Activated CD8-positive, alpha-beta memory T cell treated with anti-CD3 and anti-CD28 coated beads, Interleukin-2, amount 50 U/mL, for 4 hours (primary cell): Measurements from ENCODE around the gene SCGB1C2.

Source experiments
- DNase-seq: peaks from one replicate; pipeline ENCODE4 v3.0.0-alpha.2; 2020

SCGB1C2 gene

DNA sequence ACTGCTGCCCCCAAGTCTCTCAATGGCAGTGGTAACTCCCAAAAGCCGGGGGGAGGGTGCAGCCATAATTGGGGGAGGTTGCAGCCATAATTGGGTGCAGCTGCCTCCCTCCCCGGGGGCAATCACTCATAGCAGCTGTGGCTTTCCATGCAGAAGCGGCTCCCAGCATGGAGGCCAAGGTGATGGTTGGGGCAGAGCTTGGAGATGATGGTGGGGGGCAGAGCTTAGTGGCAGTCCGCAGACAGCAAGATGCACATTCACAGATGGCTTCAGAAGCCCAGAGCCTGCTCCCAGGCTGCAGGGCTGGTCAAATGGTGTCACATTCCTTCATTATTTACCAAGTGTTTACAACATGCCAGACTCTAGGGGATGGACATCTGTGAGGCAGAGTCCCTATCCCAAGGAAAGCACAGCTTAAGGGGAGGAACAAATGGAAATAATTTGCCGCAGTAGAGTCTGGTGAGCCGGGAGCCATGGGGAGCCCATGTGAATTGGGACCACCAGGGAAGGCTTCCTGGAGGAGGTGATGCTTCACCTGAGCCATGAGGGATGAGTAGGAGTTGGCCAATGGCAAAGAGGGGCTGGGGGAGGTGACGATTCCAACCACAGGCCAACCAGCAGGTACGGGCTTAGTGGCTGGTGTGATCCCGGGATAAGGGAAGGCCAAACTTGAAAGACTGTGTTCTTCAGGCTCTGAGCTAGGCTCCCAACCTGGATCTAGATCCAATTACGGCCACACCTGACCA, 36.0 kb downstream of the SCGB1C2 start:
- no peak for DNase-seq

DNA sequence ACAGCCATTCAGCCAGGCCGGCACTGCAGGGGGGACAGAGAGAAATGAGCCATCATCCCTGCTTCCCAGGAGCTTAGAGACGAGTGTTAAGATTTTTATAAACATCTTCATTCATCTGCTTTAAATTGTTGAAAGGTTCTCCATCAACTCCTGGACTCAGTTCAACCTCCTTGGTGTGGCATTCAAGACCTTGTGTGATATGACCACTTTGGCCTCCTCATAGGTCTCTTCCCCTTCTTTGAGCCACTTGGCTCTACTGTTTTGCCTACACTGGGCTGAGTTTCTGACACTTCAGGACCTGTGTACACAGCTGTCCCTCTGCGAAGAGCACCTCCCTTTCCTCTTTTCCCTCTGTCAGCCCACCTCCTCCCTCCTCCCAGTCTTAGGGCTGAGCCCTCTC, 39.8 kb downstream of the SCGB1C2 start:
- DNase-seq = no peak

DNA sequence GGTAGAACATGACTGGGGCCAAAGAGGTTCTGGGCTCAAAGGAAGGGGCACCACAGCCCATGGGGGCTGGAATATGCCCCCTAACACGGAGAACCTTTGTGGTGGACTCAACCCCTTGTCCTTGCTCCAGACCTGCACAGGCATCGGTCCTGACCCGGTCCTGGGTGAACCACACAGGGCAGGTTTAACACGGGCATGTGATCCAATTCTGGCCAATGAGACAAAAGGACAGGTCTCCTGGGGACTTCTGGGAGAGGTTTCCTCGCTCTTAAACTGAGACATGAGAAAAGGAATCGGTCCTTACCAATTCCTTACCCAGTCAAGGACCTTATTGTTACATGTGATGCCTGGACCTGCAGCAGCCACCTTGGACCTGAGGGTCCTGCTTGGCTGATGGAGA, 40.4 kb downstream of the SCGB1C2 start:
- no peak for DNase-seq

DNA sequence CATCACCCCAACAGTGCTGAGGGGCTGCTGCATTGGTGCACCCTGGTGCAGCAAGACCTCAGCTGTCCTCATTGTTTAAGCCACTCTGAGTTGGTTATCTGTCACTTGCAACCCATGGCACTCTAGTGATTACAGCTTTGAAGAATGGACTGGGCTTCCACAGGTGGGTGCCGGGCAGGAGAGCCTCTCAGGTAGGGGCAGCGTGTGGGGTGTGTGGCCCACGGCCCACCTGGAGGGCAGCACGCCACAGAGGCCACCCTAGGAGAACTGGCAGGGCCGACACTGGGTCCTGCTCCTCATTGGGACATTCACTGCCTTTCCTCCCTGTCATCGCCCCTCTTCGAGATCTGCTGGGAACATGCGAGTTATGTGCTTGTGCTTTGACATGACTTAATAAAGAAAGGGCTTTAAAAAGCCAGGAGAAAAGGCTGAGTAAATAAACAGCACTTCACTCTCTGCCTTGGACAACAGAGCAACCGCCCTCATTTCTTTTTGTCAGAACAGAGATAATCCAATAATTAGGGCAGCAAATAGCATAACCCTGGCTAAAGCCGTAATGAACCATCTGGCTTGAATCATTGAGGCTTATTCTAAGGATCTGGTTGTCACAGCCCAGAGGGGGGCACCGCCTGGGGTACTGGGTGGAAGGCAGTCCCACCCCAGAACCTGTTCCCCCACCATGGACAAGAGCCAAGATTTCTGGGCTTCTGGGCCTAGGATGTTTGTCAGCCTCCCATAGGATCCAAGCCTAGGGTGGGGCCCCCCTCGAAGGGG, 41.1 kb downstream of the SCGB1C2 start:
- no peak for DNase-seq

DNA sequence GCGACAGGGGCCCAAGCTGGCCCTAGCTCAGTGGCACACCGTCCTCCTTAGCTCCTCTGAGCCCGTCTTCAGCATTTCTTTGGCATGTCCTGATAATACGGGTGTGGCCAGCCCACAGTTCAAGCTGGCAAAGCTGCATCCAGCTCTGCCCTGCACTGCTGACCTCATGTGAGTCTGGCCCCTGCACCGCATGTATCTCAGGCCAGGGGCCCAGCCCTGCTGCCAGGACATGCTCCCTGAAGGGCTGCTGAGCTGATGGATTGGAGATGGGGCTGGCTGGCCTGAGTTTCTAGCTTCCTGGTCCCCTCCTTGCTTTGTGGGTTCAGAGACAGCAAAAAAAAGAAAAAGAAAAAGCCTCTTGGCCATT, 41.7 kb downstream of the SCGB1C2 start:
- DNase-seq = no peak

DNA sequence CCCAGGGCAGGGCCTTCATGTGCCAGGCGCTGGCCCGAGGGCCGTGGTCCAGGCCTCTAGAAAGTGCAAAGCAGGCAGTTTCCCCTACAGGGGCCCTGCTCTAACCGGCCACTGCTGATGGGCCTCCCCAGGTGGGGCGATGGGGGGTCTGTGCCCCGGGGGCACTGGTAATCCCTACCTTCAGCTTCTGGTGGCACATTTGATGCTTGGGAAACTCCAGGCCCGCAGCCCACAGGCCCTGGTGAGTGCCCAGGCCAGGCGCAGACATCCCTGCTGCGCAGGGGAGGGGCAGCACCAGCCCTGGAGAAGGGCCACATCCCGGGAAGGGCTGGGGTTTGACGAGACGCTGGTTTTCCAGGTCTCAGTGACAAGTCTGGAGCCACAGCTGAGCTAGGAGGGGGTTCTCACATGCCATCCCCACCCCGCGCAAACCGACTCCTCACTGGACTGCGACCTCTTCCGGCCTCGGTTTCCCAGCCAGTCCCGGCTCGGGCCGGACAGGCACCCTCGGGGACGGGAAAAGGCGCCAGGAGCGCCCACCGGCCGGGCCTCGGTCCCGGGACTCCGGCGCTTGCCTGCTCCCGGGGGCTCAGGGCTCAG, 42.5 kb downstream of the SCGB1C2 start:
- DNase-seq = no peak

DNA sequence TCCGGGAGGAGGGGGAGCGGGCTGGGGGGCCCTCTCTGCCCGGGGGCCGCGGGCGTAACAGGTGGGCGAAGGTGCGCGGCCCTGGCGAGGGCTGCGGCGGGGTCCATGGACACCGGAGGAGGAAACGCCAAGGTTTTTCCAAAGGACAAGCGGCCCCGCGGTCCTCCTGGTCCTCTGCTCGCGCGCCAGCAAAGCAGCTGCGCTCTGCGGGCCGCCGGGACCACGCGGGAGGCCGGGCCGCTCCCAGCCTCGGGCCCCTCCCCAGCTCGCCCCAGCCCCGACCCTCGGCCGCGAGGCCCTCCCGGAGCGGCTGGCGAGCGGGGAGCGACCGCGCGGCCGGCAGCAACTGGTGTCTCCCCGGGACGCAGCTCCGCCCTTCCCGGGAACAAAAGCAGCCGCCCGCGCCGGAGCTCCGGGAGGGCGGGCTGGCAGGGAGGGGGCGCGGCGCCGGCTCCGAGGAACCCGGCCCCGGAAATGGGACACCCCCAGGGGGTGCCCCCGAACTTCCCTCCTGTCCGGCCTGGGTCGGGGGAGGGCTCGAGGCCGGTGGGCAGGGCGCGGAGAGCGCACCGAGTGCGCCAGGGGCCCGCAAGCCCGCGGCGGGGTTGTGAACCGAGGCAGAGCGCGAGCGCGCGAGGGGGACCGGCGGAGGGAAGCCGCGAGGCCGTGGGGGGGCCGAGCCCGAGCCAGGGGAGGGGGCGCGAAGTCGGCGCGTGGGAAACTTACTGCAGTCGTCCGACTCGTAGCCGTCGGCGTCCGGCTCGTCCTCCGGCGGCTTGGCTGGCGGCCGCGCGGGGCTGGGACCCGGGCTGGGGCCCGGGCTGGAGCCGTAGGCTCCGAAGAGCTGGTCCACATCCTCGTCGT, 43.2 kb downstream of the SCGB1C2 start:
- no peak for DNase-seq

DNA sequence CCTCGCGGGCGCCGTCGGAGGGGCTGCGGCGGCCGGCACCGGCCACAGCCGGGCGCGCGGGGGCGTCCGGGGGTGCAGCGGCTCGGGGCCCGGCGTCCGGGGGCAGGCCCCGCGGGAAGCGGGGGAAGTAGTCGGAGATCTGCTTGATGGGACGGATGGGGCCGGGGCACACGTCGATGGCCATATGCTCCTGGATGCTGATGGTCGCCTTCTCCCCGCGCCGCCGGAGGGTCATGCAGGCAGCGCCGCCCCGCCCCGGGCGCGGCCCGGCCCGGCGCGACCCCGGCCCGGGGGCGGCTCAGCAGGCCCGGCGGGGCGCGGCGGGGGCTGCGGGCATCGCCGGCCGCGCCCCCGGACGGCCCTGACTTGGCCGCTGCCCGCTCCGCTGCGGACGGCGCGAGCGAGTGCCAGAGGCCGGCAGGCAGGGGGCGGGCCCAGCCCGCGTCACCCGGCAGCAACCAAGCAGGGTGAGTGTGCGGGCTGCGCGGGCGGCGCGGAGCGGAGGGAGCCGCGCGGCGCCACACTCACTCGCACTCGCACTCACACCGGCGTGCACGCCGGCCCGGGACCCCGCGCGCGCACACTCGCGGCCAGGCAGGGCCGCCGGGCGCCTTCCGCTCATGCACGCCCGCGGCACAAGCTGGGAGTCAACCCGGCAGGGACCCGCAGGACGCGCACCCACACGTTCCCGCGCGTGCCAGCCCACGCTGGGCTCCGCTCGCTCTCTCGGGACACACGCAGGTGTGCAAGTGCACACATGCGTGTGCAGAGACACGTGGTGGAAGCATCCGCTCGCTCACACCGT, 44.1 kb downstream of the SCGB1C2 start, which contains the start of gene DOC2B:
Gene DOC2B (minus strand): TSS at position 406 of the 805 bp plus-strand sequence. CDS start 171 bp downstream, at position 235.
- no peak for DNase-seq

DNA sequence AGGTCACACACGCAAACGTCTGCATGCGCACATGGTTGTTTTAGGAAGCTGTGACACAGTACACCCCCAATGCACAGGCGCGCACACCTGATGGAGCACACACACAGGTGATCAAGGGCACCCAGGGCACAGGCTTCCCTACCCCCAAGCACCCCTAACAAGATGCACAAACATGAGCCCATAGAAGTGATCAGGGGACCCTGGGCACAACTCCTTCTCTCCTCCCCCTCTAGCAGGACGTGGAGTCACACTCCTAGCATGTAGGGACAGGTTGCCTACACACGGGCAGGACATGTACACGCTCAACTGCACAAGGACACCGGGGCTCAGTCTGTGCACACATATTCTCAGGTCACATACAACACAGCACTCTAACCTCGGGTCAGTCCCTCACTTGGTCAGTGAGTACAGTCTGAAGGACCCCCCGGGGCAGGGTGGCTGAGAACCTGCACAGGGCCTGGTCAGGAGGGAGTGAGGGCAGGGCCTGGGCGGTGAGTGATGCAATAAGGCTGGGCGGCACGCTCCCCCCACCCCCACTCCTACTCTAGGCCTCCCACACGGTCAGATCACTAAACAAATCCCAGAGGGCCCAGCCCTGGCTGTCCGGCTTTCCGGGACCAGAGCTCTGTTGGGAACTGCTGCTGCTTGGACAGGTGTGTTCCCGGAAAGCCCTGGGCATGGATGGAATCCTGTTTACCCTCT, 44.8 kb downstream of the SCGB1C2 start:
- no peak for DNase-seq

DNA sequence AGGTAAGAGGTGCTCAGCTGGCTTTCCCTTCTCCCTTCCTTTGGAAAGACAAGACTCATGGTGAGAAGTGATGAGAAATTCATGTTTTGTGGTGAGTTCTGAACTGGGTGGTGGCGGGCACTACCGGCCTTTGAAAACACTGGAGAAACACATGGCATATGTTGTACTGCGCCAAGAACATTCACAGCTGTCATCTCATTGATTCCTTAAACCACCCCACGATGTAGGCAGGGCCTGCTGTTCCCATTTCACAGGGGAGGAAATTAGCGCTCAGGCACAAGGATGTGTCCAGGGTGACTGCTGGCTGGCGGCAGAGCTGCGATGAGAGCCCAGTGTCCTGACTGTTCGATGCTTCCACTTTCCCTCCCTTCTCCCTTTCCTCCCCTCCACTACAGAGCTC, 45.7 kb downstream of the SCGB1C2 start:
- no peak for DNase-seq

DNA sequence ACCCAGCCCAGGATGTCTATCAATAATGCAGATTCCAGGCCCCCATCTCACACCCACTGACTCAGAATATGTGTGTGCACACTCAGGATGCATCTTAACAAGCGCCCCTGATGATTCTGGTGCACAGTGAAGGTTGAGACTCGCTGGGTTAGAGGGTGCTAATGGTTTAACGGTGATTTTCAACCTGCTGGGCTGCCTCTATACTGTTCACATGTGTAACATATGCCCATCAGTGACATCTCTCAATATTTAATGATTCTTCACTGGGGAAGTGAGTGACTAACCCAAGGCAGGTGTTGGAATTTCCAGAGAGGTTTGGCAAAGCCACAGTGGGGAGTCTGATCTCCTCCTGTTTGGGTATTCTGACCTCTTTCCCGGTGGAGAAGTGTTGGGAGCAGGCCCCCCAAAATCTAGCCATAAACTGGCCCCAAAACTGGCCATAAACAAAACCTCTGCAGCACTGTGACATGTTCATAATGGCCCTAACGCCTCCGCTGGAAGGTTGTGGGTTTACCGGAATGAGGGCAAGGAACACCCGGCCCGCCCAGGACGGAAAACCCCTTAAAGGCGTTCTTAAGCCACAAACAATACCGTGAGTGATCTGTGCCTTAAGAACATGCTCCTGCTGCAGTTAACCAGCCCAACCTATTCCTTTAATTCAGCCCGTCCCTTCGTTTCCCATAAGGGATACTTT, 48.2 kb downstream of the SCGB1C2 start:
- no peak for DNase-seq

DNA sequence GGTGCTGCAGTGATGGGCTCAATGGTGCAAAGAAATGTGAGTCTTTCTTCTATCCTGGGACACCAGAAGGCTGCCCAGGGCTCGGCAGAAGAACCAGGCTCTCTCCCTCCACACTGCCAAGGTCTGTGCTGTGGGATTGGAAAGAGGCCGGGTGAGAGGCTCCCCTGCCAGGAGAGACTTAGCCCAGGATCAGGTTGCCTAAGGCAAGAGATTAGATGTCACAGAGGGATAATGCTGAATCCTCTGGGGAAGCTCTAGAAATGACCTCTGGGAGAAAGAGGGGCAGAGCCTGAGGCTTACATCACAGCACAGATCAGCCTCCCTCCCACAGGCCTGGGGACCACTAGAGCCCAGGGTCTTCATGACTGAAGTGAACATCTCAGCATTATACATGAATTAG, 49.8 kb downstream of the SCGB1C2 start:
- DNase-seq = no peak
